T-helper 1 cell (primary cell): ENCODE results near the gene ROR2.

ENCODE experiments used
- DNase-seq, 5 donors: peaks; one replicate each; pipeline ENCODE4 v3.0.0-alpha.2; 2012 to 2020

Gene ROR2

DNA sequence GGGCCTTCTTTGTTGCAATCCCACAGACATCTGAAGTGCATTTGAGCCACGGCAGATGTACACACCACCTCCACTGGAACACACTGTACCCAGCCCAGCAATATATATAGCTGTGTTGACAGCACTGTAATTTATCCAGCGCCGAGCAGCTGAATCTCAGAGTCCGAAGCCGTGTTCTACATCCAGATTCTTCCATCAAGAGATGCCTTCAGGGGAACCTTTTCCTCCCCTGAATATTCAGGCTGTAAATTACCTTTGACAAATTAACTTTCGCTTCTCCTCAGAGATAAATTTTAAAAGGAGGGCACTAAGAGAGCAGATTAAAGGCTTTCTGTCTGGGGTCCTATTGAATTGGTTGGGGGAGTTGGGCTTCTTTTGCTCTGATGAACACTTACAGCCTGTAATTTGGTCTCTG lies 76.4 kb downstream of the ROR2 start:
- no peak for DNase-seq

DNA sequence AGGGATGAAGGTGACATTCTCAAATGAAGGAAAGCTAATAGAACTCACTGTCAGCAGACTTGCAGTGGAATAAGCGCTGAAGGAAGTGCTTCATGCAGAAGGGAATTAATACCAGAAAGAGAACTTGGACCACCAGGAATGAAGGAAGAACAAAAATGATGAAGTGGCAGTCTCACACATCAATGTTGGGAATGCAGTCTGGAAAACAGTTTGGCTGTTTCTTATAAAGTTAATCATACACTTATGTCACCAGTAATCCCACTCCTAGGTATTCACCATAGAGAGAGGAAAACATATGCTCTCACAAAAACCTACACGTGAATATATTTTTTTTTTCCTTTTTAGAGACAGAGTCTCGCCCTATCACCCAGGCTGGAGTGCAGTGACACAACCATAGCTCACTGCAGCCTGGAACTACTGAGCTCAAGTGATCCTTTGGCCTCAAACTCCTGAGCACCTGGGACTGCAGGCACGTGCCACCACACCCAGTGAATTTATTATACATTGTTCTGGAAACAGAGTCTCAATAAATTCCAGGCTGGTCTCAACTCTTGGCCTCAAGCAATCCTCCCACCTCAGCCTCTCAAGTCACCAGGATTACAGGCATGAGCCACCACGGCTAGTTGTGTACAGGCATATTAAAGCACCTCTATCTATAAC lies 81.2 kb downstream of the ROR2 start:
- DNase-seq = no peak

DNA sequence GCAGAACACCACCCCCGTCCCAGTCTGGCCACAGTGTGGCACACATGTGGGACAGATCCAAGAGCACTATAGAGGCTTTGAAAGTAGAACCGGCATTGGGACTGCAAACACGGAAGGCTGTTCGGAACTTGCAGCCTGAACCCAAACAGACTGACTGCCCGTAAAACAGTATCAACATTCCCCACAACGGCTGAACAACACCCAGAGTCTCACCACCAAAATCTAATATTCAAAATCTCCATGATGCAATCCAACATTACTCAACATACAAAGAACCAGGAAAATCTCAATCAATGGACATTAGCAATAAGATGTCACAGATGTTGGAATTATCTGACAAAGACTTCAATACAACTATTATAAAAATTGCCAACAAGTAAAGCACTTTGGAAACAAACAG lies 82.3 kb downstream of the ROR2 start:
- DNase-seq = no peak

DNA sequence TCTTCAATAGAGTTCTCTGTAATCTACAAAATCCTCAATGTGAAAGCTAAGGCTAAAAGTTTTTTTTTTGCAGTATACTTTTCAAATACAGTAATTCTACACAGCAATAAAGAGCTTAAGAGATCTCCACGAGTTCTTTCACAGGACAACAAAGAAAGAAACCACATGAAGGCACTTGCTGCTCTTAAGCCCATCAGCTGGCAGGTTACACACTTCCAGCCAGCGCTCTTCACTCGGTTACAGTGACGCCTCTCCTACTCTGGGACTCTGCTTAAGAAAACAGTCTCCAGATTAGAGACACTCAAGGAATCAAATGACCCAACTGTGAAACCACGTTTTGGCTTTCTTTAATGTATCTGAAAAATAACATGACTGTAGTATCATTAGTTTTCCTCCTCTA lies 85.0 kb downstream of the ROR2 start:
- no peak for DNase-seq

DNA sequence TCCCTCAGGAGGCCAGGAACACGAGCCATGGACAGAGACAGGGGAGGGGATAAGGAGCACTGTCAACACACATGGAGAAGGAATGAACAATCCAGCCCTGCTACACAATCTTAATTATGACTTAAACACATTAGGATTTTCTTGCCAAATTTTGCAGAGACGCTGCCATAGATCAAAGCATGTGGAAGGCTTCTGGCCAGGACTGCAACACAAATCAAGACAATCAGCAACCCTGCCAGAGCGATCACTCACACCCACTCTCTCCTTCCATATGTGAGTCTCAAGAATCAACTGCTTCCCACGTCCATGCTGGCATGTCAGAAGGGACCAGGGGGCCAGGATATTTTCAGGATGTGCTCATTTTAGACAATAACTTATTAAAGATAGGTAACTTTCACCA lies 85.6 kb downstream of the ROR2 start:
- no peak for DNase-seq

DNA sequence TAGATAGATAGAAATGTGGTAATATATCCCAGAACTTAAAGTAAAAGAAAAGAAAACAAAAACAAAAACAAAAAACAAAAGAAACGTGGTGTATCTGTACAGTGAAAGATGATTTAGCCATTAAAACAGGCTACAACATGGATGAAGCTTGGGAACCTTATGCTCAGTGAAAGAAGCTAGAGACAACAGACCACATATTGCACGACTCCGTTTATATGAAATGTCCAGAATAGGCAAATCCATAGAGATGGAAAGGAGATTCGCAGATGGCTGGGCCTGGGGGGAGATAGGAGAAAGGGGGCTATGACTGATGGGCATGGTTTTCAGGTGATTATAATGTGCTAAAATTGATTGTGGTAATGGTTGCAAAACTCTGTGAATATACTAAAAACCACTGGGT lies 86.6 kb downstream of the ROR2 start:
- no peak for DNase-seq

DNA sequence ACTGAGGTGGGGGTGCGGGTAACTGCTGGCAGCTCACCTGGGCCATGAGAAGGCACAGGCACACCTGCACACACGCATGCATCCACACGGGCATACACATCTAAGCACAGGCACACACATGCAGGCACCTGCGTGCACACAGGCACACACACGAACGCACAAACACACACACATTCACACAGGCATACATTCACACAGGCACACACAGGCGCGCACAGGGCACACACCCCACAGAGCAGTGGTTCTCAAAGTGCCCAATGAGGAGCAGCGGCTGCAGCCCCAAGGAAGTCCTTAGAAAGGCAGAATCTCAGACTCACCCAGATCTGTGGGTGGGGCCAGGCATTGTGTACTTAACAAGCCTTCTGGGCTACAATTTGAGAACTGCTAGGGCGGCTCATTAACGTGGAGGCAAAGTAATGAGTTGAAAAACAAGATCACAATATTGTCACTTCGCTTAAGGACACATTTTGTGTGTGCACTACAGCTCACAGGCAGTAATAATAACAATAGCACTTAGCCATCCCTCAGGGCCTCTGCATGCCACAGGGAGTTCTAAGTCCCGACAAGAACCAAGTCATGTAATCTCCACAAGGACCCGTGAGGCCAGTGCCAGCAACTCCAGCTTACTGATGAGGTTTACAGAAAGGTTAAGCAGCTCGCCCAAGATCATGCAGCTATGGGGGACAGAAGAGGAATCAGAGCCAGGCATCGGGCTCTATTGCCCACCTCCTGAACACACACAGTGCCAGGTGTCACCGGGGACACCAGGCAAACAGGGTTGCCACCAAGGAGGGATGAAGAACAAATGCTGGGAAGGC lies 91.6 kb downstream of the ROR2 start:
- no peak for DNase-seq

DNA sequence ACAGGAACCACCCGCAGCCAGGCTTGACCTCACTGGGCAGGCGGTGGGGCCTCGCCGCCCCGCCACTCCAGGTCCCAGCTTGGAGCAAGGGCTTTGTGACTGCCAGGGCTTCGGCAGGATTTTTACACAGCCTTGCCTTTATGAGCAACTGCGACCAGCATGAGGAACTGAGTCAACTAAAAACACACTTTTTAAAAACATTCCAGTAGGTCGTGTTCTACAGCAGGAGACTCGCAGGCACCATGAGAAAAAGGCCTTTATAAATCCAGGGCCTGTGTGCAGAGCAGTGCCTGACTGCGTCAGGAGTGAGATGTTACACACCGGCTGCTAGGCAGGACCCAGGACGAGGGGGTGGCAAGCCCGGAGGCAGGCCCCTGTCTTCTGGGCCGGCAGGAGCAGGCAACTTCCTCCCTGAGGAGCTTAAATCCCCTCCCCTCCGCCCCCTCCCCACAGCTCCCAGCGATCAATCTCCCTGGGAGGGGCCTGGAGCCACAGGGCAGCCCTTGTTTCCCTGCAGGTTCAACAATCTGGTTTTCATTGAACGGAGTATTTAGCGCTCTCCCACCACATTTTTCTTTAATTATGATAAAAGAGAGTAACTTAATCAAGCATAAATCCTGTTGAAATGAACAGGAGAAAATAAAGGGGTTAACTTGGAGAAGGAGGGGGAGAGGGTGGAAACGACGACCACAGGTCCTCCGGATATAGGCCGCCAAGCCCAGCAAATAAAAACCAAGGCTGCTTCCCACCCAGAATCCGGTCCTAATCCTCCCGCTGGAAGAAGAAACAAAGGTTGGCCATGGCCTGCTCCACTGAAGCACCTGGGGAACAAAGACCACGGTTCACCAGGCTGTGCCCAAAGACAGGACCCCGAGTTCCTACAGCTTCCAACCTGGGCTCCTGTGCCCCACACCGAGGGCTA lies 92.5 kb downstream of the ROR2 start:
- DNase-seq = no peak

DNA sequence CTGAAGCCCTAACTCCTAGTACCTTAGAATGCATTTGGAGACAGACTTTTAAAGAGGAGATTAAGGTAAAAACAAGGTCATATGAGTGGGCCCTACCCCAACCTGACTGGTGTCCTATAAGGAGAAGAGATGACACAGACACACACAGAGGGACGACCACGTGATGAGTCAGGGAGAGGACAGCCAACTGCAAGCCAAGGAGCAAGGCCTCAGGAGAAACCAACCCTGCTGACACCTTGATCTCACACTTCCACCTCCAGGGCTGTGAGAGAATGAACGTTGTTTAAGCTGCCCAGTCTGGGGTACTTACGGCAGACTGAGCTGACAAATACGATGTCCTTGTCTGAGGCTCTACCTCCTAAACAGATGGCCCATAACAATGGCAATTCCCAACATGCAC lies 93.6 kb downstream of the ROR2 start:
- DNase-seq = no peak

DNA sequence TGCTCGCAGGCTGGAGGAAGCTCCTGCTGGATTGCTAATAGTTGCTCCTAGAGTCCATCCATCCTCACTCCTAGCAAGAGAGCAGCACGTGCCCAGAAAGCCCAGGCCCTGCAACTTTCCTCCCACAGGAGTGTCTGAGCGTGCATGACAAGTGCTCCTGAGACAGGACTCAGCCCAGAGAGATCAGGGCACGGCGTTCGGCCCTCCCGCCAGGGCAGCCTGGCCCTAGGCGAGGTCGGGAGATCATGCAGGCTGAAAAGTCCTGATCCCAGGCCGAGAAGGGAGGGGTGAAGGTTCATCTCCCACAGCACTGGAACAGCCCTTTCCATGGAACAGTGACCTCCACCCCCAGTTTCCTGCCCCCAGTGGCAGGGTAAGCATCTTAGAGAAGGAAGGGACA lies 94.8 kb downstream of the ROR2 start:
- DNase-seq = no peak

DNA sequence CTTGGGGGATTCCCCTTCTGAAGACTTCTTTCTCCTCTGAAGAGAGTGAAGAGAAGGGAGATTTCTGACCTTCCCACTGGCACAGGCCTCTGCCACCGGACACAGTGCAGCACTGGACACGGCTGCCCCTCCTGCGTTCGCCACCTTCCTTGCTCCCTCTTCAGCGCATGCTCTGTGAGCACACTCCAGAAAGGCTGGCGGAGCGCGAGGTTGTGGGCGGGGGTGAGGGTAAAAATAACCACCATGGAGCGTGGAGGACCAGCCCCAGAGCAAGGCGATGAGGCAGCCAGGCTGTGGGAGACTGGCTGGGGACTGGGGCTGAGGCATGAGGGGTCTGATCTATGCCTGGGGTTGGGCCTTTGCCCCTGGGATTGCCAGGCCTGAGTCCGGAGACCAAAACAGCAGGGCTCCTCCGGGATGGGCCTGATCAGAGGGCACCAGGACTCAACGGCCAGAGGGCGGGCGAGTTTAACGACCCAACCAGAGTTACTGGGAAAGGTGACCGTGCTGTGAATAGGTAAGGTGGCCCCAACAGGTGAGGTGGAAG lies 97.2 kb downstream of the ROR2 start:
- DNase-seq = no peak

DNA sequence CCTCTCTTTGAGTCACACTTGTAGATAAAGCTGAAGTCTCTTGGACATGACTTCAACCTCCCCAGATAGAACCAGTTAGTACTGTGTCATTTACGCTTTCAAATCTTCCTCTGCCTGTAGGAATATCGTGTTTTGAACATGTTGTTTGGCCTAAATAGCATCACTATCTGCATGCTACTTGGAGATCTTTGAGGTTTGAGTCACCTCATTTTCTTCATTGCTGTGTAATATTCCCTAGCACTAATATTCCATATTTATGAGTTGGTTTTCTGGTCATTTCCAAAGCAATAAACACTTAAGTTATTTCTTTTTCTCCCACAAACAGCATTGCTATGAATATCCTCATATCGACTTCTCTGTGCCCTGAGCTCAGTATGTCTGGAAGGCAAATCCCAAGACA lies 100.3 kb downstream of the ROR2 start:
- DNase-seq = no peak

DNA sequence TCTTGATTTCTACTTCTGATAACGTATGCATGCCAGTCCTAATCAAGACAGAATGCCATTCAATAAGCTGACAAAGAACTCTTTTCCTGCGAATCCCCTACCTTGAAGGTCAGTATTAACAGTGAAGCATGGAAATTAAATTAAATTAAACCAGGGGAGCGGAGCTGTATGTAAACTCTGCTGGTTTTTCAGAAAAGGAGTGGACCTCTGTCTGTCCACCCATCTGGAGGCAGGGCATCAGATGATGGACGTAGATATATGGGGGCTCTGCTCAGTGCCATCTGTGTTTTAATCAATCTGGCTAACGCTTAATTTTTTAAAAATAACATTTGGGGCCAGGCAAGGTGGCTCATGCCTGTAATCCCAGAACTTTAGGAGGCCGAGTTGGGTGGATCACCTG lies 101.9 kb downstream of the ROR2 start:
- DNase-seq = no peak

DNA sequence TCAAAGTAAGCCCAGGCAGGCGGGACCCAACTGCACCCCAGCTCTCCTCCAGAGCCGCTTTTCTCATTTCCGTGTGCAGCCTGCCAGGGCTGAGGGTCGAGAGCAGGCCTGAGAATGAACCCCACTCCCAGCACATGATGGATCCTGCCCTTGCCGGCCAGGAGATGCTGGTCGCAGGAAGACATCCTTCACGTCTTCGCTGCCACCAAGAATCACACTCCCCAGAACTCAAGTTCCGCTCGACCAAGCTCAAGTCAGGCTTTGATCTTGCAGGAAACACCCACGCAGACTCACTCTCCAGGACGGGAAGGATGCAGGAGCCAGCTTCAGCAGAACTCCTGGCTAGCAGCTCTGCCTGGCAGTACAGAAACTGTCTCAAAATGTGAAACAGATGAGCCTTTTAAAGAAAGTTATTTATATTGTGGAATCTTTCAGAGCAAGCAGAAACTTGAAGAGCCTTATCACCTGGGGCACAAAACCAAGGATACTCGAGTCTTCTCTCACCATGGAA lies 102.4 kb downstream of the ROR2 start:
- DNase-seq = no peak

DNA sequence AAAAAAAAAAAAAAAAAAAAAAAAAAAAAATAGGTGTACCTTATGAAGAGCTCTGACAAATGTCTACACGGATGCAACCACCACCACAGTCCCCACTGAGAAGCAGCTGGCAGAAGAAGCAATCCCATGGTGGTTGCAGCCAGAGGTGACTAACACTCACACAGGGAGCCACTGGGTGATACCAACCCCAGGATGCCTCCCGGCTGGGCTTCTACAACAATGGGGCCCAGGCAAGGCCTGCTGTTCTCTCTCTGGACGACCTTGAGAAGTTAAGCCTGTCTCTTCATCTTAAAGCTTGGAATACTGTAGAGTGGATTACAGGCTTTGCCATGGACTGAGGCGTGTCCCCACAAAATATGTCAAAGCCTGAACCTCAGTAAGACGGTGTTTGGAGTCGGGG lies 104.1 kb downstream of the ROR2 start:
- no peak for DNase-seq

DNA sequence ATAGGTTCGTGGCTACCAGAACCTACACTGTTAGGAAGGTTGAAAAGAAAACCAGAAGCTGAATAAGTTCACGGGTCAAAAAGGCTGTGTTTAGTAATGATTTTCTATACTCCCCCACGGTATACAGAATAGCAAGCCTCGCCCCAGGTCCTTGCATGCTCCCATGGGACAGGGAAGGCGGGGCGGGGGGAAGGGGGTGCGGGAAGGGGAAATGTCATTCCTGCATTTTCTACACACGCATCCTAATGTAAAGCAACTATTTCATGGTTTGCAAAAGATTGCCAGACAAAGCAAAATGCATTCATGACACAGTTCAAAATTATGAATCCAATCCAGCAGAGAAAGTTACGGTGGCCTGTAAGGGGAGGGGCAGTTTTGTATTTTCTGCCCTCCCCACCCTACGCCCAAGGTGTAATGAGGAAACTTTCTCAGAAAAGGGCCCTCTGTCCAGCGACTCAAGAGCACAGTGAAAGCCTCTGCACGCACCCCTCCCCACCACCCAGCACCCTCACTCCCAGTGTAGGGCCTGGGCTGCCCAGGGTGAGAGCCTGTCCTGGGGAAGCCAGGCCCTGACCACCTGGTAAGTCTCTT lies 105.2 kb downstream of the ROR2 start:
- no peak for DNase-seq

DNA sequence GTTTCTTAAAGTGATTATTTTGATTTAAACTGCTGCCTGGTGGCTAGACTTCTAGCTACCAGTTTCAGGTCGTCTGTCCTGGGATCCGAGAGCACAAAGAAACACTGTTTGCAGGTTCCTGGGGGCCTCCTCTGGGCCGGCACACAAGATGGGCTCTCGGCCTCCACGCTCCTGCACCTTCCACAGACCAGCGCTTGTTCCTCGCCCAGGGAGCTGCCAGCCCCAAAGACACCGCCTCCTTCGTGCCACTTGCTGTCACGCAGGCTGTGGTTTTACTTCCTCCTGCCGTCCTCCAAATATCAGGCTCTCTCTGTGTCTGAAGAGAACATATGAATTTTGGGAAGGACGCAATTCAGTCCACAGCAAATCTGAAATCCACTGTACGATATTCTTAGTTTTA lies 105.8 kb downstream of the ROR2 start:
- no peak for DNase-seq

DNA sequence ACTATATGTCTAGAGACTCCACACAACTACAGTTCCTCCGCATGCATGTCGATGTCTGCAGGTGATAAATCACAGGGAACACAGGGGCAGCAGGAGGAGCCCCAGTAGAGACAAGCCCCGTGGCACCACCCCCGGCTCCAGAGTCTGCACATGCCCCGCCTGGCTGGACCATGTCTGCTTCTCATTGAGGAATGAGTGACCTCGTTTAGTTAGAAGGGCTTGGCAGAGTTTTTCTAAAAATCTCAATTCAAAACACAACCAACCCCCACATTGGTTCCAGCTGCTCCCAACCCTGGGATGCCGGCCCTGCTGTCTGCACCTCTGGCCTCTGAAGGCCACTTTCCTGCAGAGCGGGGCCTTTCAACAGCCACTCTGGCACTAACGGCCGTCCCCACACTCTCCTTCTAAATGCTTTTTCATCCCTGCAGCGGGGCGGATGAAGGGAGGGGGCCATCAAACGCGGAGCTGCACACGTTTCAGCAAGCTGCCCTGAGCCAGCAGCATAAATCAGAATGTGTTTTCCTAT lies 106.3 kb downstream of the ROR2 start:
- DNase-seq = no peak

DNA sequence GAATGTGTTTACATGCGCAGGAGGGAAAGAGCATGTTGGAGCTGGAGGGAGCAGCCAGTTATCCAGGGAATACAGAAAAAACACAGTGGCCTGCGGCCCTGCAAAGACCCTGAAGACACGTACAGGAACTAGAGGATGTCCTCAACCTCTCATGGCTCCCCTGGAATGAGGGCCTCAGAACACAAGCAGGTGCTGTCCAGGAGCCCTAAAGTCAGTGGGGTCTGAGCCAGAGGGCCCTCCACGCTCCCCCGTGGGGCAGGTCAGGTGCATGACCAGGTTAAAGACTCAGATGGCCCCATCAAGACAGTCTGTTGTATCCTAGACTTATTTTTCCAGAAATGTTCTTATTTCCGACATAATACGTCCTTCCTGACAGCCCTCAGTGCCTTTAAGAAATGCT lies 106.9 kb downstream of the ROR2 start:
- no peak for DNase-seq

DNA sequence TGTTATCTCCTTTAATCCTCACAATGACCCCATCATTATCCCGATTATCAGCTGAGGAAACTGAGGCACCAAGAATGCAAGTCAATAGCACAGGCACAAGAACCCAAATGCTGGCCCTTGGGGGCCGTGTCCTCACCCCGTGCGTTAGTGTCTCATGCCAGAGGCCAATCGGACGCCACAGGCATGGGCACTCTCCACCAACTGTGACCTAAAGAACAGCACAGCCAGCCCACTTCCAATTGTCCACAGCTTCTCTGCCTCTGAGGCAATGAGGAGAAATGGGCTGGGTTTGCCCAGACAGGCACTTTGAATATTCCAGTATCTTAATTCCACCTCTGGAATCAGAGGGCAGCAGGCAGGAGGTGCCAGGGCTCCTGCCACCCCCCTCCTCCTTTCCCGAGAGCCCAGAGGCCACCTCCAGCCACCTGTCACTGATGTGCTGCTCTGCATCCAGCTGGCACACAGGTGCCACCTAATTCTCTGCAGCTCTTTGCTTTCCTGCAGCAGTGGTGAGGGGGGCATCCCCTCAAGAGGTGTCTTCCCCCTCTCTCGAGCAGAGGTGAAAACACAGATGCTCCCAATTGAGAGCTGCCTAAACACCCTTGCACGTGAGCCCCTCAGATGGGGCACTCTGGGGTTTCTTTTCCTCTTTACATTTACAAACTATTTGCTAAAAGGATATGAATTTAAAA lies 107.5 kb downstream of the ROR2 start:
- DNase-seq = no peak

DNA sequence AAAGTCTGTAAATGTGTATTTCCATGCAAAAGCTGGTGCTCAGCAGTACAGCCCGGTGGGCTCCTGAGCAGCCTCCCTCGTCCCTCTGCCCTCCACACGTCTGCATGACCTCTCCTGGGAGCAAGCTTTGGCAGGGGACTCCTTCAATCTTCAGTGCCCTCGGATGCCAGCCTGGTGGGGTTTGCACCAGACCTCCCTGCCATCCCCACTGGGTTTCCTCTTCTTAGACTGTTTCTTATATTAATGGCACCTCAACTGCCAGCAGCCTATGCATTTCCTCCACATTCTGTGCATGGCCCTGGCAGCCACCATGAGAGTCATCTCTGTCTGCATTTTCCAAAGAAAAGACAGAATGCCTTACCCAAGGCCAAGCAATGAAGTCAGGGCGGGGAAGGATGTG lies 108.4 kb downstream of the ROR2 start:
- DNase-seq = no peak

DNA sequence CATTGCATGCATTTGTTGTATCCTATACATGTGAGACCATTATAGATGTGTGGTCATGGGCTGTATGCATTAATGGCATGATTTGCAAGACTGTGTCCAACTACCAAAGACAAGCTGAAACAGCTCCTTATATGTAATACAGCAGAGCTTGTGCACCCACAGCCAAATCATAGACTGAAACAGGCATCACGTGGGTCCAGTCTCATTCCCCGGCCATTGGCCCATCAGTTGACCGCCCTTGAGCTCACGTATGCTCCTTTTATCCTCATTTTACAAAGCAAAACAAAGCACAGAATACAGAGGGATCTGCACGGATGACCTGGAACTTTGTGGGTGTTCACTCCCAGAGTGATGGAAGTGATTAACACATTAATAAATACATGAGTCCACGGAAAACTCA lies 109.1 kb downstream of the ROR2 start:
- DNase-seq = no peak
